Coronary artery (tissue), 2 donors: Measurements from ENCODE around the gene PRDM12.

ENCODE experiments used
- DNase-seq: peaks from one replicate; pipeline ENCODE4 v3.0.0-alpha.2; 2017; ENCODE audit warnings: low spot score
- H3K27ac ChIP-seq, 2 donors: fragments of 200-600 bp; sonication (generic); one replicate each; pipeline ENCODE4 v1.5.1; 2016 to 2019
- H3K4me3 ChIP-seq: fragments of 200-600 bp; sonication (generic); 2 replicates; pipeline ENCODE4 v1.5.1; 2016; ENCODE audit warnings: mild to moderate bottlenecking, moderate library complexity
- TF ChIP-seq, protein P1 (sequence below): fragments of 200-600 bp; sonication (generic); IDR thresholded peaks from one replicate; pipeline ENCODE4 v1.5.1; 2019; ENCODE audit warnings: antibody characterized with exemption

PRDM12 gene

DNA sequence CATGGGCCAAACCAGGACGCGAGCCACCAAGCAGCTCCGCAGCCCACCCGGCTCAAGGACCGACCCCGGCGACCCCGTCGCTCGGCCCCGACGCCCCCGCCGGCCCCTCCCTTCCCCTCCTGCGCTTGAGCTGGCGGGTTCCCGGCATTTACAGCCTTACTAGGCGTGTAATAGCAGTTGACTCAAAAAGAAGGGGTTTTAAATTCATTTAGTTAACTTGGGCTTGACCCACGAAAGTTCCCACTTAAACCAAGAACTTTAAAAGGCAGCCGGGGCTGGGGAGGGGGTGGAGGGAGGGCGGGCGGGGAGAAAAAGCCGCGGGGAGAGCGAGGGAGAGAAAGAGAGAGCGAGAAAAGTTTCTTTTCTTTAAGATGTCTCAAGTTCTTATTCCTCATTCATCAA is 636 bp downstream of the PRDM12 start:
- TF ChIP-seq, protein P1, sequence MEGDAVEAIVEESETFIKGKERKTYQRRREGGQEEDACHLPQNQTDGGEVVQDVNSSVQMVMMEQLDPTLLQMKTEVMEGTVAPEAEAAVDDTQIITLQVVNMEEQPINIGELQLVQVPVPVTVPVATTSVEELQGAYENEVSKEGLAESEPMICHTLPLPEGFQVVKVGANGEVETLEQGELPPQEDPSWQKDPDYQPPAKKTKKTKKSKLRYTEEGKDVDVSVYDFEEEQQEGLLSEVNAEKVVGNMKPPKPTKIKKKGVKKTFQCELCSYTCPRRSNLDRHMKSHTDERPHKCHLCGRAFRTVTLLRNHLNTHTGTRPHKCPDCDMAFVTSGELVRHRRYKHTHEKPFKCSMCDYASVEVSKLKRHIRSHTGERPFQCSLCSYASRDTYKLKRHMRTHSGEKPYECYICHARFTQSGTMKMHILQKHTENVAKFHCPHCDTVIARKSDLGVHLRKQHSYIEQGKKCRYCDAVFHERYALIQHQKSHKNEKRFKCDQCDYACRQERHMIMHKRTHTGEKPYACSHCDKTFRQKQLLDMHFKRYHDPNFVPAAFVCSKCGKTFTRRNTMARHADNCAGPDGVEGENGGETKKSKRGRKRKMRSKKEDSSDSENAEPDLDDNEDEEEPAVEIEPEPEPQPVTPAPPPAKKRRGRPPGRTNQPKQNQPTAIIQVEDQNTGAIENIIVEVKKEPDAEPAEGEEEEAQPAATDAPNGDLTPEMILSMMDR = no peak
- Histone ChIP-seq H3K4me3 (peak overlapping the region; percentile 34), H3K27ac (no peak overlapping the region)
- no peak for DNase-seq

DNA sequence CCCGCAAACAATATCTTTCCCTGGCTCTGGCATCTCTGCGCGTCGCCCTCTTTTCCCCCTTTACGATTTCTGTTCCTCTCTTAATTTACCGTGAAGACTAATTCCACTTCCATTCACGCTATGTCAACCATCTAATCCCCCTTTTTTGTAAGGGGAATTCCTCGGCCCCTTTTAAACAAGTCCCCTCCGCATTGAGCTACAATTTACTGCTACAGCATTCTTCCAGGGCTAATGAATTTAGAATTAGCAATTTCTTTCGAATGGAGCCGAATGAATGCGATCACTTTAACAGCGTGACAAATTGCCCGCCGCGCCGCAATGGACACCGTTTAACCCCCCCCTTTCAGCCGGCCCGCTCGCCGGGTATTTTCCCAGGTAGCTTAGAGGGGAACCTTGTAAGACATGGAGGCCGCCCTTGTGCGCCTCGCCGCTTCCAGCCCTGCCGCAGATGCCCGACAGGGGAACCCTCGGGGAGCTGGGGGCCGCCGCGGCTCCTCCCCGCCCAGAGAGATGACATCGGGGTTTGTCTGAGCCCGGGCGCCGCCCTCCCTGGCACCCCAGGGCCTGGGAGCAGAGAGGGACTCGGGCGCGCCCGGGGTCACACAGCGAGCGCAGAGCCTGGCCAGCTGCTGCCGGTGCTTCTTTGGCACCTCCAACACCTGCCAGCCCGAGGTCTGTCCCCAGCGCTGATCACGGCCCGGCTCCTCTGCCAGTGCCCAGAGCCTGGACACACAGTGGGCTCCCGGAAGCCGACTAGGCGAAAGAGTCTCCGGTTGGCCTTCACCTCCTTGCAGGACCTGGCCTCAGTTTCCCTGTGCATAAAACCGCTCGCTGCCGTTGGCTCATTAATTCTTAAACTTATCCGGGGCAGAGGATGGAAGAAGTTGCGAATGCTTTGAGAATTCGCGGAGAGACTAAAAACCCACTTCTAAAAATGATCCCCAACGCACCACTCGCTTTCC is 1.3 kb downstream of the PRDM12 start:
- no peak overlapping the region for H3K27ac ChIP-seq

DNA sequence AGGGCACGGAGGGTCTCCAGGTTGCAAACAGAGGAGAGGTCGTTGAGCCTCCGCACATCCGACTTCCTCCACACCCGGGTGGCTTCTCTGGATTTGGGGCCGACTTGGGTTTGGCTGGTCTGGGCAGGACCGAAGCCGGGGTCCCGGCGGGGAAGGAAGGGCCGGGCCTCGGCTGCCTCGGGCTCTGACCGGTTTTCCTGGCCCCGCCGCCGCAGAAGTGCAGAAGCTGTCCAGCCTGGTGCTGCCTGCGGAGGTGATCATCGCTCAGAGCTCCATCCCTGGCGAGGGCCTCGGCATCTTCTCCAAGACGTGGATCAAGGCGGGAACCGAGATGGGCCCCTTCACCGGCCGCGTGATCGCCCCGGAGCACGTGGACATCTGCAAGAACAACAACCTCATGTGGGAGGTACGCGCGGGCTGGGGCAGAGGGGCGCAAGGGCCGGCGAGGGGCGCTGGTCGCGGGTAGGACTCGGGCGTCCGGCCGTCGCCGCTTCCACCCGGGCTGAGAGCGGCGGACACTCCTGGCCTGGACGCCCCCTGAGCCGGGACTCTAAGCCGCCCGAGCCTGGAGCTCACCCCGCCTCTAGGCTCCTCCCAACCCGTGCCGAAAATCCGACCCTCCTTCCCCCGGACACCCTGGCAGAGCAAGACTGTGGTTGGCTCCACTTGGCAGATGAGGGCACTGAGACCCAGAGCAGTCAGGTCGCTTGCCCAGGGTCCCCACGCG is 2.2 kb downstream of the PRDM12 start:
- no peak overlapping the region for H3K27ac ChIP-seq
- TF ChIP-seq, protein P1 = no peak
- DNase-seq = no peak
- H3K4me3 ChIP-seq = no peak overlapping the region

More for the DNA sequence above, 1.3 kb downstream of the PRDM12 start:
- DNase-seq = no peak
- peak overlapping the region; percentile 34 for H3K4me3 ChIP-seq
- TF ChIP-seq, protein P1 = no peak

DNA sequence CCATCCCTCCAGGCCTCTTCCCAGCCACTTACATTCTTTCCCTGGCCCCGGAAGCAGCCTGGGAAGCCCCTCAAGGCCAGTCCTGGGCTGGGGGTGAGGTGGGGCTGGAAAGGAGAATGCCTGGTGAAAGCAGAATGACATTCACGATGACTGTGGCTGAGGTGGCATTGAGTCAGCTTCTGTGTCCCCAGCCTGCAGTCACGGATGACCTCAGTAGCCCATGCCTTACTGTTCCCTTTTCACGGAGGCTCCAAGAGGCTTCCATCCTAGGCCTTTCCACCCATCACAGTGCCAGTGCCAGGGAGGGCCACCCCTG is 2.7 kb downstream of the PRDM12 start:
- H3K4me3 ChIP-seq = no peak overlapping the region
- TF ChIP-seq, protein P1 = no peak
- DNase-seq = no peak
- no peak overlapping the region for H3K27ac ChIP-seq

DNA sequence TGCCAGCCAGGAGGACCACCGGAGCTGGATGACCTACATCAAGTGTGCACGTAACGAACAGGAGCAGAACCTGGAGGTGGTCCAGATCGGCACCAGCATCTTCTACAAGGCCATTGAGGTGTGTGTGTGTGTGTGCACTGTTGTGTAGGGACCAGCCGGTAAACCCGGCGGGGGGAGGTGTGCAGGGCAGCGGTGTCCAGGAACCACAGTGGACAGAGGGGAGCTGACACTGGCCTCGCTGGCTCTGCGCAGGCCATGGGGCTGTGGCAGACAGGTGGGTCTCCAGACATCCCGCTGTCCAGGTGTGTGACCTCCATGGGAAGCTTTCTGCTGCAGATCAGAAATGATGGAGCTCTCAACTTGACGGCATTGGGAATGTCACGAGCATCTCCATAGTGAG is 3.8 kb downstream of the PRDM12 start:
- no peak for DNase-seq
- TF ChIP-seq, protein P1 = no peak
- no peak overlapping the region for H3K4me3 ChIP-seq
- H3K27ac ChIP-seq = no peak overlapping the region

DNA sequence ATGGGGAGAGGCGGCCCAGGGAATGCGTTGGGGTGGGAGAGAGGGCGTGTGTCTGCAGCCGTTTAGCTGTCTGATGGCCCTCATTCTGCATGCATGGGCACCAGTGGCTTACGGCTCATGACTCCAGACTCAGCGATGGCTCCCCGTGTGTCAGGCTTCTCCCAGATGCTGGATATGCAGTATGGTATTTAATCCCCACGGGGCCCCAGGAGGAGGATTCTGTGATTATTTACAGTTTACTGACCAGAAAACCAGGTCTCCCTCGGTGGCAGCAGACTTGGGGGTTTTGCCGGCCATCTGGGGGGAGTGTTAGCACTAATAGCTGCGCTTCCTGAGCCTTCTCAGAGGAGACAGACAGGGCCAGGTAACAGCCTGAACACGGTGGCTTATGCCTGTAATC is 4.3 kb downstream of the PRDM12 start:
- TF ChIP-seq, protein P1 = no peak
- no peak overlapping the region for H3K27ac ChIP-seq
- H3K4me3 ChIP-seq = no peak overlapping the region
- DNase-seq = no peak
